ENCODE data around the gene EPN2. TPM values are rescaled to one million over a fixed set of nuclear protein-coding genes. Genes with fewer than 3 reads are reported as not detected.
A peak's percentile ranks its signal among the peaks of the same experiment; 100 is the strongest.

Gene EPN2
- total and polyA plus RNA-seq, 2 donors: 3.8 to 8.5 TPM

DNA sequence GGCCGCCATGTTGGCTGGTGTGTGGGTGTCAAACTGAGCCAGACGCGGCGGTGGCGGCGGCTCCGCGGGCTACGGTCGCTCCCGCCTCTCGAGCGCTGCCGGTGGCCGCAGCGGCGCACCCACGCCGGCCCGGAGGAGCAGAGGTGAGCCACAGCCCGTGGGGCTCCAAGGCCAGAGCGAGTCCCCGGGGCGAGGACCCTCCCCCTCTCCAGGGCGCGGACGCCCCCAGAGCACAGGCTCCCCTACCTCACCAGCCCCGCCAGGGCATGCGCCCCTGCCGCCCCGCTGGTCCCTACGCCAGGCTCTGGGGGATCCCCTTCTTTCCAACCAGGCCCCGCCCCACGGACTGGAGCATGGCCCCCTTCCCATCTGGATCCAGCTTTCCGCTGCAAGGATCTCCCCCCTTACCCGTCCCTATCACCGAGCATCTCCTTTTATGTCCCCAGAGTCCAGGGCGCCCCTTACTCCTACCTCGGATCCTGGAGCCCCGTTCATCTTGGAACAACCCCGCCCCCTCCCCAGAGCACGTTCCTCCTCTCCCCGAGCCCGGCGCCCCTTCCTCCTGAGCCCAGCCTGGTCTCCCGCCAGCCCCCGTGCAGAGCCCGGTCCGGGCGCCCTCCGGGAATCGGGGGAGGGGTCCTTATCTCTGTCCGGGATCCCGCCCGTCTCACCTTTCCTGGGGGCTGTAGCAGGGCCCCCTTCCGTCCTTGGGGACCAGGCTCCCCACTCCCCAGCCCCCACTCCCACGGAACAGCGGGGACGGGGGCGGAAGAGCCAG is 412 bp downstream of the EPN2 start:
- Histone ChIP-seq H3K4me1 (ENCODE audit: control insufficient read depth in 2 of 2, insufficient read depth in 2 of 2, low read length in 2 of 2) (no peaks in the 10 kb centered on the region), H3K9me3 (ENCODE audit: control insufficient read depth in 2 of 2, insufficient read depth in 1 of 2, low read length in 1 of 2) (no peaks in the 10 kb centered on the region), H3K4me3 (ENCODE audit: low read length in 2 of 2) (peak overlapping the region; percentile 50 to 63), H3K27me3 (ENCODE audit: control insufficient read depth in 2 of 2, insufficient read depth in 1 of 2, low read length in 1 of 2) (peaks cover 29 to 40% of the 10 kb centered on the region in 2 donors), H3K36me3 (ENCODE audit: control insufficient read depth in 2 of 2, insufficient read depth in 2 of 2, low read length in 1 of 2) (no peaks in the 10 kb centered on the region), H3K27ac (ENCODE audit: low read depth in 1 of 2, low read length in 1 of 2) (peak overlapping the region in 1 of 2 donors; percentile 42)
- 4% methylated on average over 60 of the region's 60 CpGs for WGBS
- peak in 4 of 9 donors; percentile 6 to 19 (median 10) for DNase-seq (ENCODE audit: low read depth in 6 of 9, low spot score in 9 of 9)

DNA sequence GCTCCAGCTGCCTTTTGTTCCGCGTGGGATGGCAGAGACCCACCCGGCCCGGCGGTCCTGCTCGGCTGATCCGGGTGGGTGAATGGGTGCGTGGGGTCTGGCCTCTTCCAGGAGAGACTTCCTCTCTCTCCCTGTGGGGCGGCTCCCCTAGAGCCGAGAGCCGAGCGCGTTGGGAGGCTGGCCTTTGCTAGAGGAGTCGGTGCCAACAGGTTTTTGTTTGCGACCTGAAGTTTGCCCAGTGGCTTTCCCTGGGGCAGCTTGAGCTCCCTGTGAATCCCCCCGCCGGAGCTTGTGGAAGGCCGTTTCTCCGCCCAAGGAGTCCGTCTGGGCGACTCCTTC is 970 bp downstream of the EPN2 start:
- Histone ChIP-seq H3K4me3 (ENCODE audit: low read length in 2 of 2) (peak overlapping the region; percentile 50 to 63), H3K27ac (ENCODE audit: low read depth in 1 of 2, low read length in 1 of 2) (no peak overlapping the region), H3K27me3 (ENCODE audit: control insufficient read depth in 2 of 2, insufficient read depth in 1 of 2, low read length in 1 of 2) (peaks cover 29 to 40% of the 10 kb centered on the region in 2 donors), H3K9me3 (ENCODE audit: control insufficient read depth in 2 of 2, insufficient read depth in 1 of 2, low read length in 1 of 2) (no peaks in the 10 kb centered on the region), H3K36me3 (ENCODE audit: control insufficient read depth in 2 of 2, insufficient read depth in 2 of 2, low read length in 1 of 2) (no peaks in the 10 kb centered on the region), H3K4me1 (ENCODE audit: control insufficient read depth in 2 of 2, insufficient read depth in 2 of 2, low read length in 2 of 2) (no peaks in the 10 kb centered on the region)
- DNase-seq (ENCODE audit: low read depth in 6 of 9, low spot score in 9 of 9): no peak
- 20% methylated on average over 21 of the region's 21 CpGs for WGBS

DNA sequence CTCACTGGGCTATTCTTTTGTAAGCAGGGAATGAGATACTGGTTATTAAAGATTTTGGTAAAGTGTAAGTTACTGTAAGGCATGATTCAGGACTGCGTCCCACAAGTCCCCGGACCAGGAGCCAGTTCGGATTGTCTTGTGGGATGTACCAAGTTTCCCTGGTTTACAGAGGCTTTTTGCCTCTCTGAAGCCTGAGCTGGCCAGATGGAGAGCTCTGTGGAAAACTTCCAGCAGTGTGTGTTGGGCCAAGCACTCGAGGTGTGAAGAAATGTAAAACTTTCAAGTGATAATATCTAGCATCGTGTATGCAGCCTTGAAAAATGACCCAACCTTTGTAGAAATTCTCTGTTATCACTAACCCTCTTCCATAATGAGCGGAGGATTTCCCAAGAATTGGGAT is 2.4 kb downstream of the EPN2 start:
- no peaks in the 10 kb centered on the region for H3K4me1 ChIP-seq (ENCODE audit: control insufficient read depth in 2 of 2, insufficient read depth in 2 of 2, low read length in 2 of 2)
- no peaks in the 10 kb centered on the region for H3K9me3 ChIP-seq (ENCODE audit: control insufficient read depth in 2 of 2, insufficient read depth in 1 of 2, low read length in 1 of 2)
- WGBS: 92% methylated on average over 6 of the region's 6 CpGs
- no peak for DNase-seq (ENCODE audit: low read depth in 6 of 9, low spot score in 9 of 9)
- H3K27ac ChIP-seq (ENCODE audit: low read depth in 1 of 2, low read length in 1 of 2): no peak overlapping the region
- H3K36me3 ChIP-seq (ENCODE audit: control insufficient read depth in 2 of 2, insufficient read depth in 2 of 2, low read length in 1 of 2): no peaks in the 10 kb centered on the region
- H3K4me3 ChIP-seq (ENCODE audit: low read length in 2 of 2): no peak overlapping the region
- peaks cover 29 to 40% of the 10 kb centered on the region in 2 donors for H3K27me3 ChIP-seq (ENCODE audit: control insufficient read depth in 2 of 2, insufficient read depth in 1 of 2, low read length in 1 of 2)

DNA sequence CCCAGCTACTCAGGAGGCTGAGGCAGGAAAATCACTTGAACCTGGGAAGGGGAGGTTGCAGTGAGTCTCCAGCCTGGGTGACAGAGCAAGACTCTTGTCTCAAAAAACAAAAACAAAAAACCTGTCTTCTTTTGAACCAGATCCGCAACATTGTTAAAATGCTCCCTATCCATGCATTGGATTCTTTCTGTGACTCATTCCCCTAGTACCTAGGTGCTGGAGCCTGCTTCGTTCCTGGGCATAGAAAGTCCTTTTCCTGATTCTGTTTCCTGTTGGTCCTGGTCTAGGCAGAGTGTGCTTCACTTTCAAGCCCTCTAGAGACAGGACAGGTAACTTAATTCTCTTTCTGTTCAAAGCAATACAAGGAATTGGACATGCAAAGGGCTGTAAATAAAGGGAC is 5.2 kb downstream of the EPN2 start:
- H3K27me3 ChIP-seq (ENCODE audit: control insufficient read depth in 2 of 2, insufficient read depth in 1 of 2, low read length in 1 of 2): peaks cover 29 to 42% of the 10 kb centered on the region in 2 donors
- no peak overlapping the region for H3K27ac ChIP-seq (ENCODE audit: low read depth in 1 of 2, low read length in 1 of 2)
- H3K9me3 ChIP-seq (ENCODE audit: control insufficient read depth in 2 of 2, insufficient read depth in 1 of 2, low read length in 1 of 2): no peaks in the 10 kb centered on the region
- H3K36me3 ChIP-seq (ENCODE audit: control insufficient read depth in 2 of 2, insufficient read depth in 2 of 2, low read length in 1 of 2): no peaks in the 10 kb centered on the region
- H3K4me3 ChIP-seq (ENCODE audit: low read length in 2 of 2): no peak overlapping the region
- no peak for DNase-seq (ENCODE audit: low read depth in 6 of 9, low spot score in 9 of 9)
- 82% methylated on average over 2 of the region's 2 CpGs for WGBS
- no peaks in the 10 kb centered on the region for H3K4me1 ChIP-seq (ENCODE audit: control insufficient read depth in 2 of 2, insufficient read depth in 2 of 2, low read length in 2 of 2)

DNA sequence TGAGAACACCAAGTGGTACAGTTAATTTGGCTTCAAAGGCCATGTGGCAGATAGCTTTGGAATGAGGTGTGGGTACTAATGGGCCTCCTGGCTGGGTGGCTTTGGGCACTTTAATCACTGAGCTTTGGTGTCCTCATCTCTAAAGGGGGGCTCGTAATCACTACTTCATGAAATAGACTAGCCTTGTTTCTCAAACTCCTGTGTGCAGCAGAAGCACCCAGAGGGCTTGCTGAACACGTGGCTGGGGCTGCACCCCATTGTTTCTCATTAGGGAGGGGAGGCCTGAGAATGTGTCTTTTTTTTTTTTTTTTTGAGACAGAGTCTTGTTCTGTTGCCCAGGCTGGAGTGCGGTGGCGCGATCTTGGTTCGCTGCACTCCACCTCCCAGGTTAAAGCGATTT is 5.8 kb downstream of the EPN2 start:
- peaks cover 23 to 41% of the 10 kb centered on the region in 2 donors for H3K27me3 ChIP-seq (ENCODE audit: control insufficient read depth in 2 of 2, insufficient read depth in 1 of 2, low read length in 1 of 2)
- WGBS: 94% methylated on average over 7 of the region's 7 CpGs
- no peaks in the 10 kb centered on the region for H3K36me3 ChIP-seq (ENCODE audit: control insufficient read depth in 2 of 2, insufficient read depth in 2 of 2, low read length in 1 of 2)
- no peak overlapping the region for H3K27ac ChIP-seq (ENCODE audit: low read depth in 1 of 2, low read length in 1 of 2)
- no peak overlapping the region for H3K4me3 ChIP-seq (ENCODE audit: low read length in 2 of 2)
- no peaks in the 10 kb centered on the region for H3K4me1 ChIP-seq (ENCODE audit: control insufficient read depth in 2 of 2, insufficient read depth in 2 of 2, low read length in 2 of 2)
- DNase-seq (ENCODE audit: low read depth in 6 of 9, low spot score in 9 of 9): no peak
- H3K9me3 ChIP-seq (ENCODE audit: control insufficient read depth in 2 of 2, insufficient read depth in 1 of 2, low read length in 1 of 2): no peaks in the 10 kb centered on the region

DNA sequence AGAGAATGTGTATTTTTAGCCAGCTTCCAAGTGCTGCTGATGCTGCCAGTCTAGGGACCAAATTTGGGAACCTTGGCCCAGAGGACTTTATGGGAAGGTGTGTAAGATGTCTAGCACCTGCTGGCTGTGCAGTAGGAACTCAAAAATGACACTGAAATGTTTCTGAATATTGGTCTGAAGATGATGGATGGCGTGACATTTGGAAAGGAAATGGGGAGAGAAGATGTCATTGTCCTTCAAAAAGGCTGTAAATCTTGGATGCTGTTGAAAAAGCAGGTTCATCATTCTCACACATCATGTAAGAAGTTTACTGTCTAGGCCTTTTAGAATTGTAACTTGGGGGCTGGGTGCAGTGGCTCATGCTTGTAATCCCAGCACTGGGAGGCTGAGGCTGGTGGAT is 6.7 kb downstream of the EPN2 start:
- no peaks in the 10 kb centered on the region for H3K36me3 ChIP-seq (ENCODE audit: control insufficient read depth in 2 of 2, insufficient read depth in 2 of 2, low read length in 1 of 2)
- no peaks in the 10 kb centered on the region for H3K9me3 ChIP-seq (ENCODE audit: control insufficient read depth in 2 of 2, insufficient read depth in 1 of 2, low read length in 1 of 2)
- no peak overlapping the region for H3K4me3 ChIP-seq (ENCODE audit: low read length in 2 of 2)
- peaks cover 14 to 34% of the 10 kb centered on the region in 2 donors for H3K27me3 ChIP-seq (ENCODE audit: control insufficient read depth in 2 of 2, insufficient read depth in 1 of 2, low read length in 1 of 2)
- H3K27ac ChIP-seq (ENCODE audit: low read depth in 1 of 2, low read length in 1 of 2): no peak overlapping the region
- H3K4me1 ChIP-seq (ENCODE audit: control insufficient read depth in 2 of 2, insufficient read depth in 2 of 2, low read length in 2 of 2): no peaks in the 10 kb centered on the region
- 94% methylated on average over 1 of the region's 1 CpG for WGBS
- no peak for DNase-seq (ENCODE audit: low read depth in 6 of 9, low spot score in 9 of 9)

DNA sequence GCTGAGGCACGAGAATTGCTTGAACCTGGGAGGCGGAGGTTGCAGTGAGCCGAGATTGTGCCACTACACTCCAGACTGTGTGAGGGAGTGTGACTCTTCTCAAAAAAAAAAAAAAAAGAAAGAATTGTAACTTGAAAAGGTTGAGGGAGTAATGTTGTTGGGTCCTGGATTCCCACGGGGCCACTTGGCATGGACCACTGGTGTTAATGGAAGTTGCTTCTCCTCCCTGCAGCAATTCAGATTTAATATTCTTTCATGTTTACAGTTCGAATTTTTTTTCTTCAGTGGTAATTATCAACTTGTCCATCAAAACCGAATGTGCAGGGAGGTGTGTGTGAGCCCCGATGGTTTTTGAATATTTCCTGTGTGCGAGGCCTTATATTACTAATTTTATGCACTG is 7.2 kb downstream of the EPN2 start:
- no peaks in the 10 kb centered on the region for H3K4me1 ChIP-seq (ENCODE audit: control insufficient read depth in 2 of 2, insufficient read depth in 2 of 2, low read length in 2 of 2)
- H3K4me3 ChIP-seq (ENCODE audit: low read length in 2 of 2): no peak overlapping the region
- no peak overlapping the region for H3K27ac ChIP-seq (ENCODE audit: low read depth in 1 of 2, low read length in 1 of 2)
- H3K36me3 ChIP-seq (ENCODE audit: control insufficient read depth in 2 of 2, insufficient read depth in 2 of 2, low read length in 1 of 2): no peaks in the 10 kb centered on the region
- no peaks in the 10 kb centered on the region for H3K9me3 ChIP-seq (ENCODE audit: control insufficient read depth in 2 of 2, insufficient read depth in 1 of 2, low read length in 1 of 2)
- peaks cover 9 to 33% of the 10 kb centered on the region in 2 donors for H3K27me3 ChIP-seq (ENCODE audit: control insufficient read depth in 2 of 2, insufficient read depth in 1 of 2, low read length in 1 of 2)
- DNase-seq (ENCODE audit: low read depth in 6 of 9, low spot score in 9 of 9): no peak
- 97% methylated on average over 8 of the region's 8 CpGs for WGBS

DNA sequence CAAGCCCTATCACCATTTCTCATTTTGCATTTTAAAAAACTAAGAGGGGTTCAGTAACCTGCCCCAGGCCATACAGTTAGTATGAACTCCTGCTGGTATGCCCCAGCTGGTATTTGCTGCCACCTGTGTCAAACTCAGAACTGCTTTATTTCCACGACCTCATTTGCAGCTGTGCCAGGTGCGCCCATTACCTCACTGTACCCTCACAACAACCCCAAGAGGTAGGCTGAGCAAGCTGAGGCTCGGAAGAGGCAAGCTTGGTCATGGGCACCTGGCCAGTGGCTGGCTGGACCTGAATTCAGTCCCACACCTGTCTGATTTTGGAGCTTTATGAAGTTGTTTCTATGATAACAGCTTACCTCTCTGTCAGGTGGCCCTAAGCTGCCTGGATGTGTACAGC is 7.6 kb downstream of the EPN2 start:
- no peaks in the 10 kb centered on the region for H3K4me1 ChIP-seq (ENCODE audit: control insufficient read depth in 2 of 2, insufficient read depth in 2 of 2, low read length in 2 of 2)
- H3K27ac ChIP-seq (ENCODE audit: low read depth in 1 of 2, low read length in 1 of 2): no peak overlapping the region
- no peak overlapping the region for H3K4me3 ChIP-seq (ENCODE audit: low read length in 2 of 2)
- WGBS: 61% methylated on average over 3 of the region's 3 CpGs
- DNase-seq (ENCODE audit: low read depth in 6 of 9, low spot score in 9 of 9): peak in 2 of 9 donors; percentile 4 to 16
- peaks cover 5 to 29% of the 10 kb centered on the region in 2 donors for H3K27me3 ChIP-seq (ENCODE audit: control insufficient read depth in 2 of 2, insufficient read depth in 1 of 2, low read length in 1 of 2)
- no peaks in the 10 kb centered on the region for H3K9me3 ChIP-seq (ENCODE audit: control insufficient read depth in 2 of 2, insufficient read depth in 1 of 2, low read length in 1 of 2)
- H3K36me3 ChIP-seq (ENCODE audit: control insufficient read depth in 2 of 2, insufficient read depth in 2 of 2, low read length in 1 of 2): no peaks in the 10 kb centered on the region

DNA sequence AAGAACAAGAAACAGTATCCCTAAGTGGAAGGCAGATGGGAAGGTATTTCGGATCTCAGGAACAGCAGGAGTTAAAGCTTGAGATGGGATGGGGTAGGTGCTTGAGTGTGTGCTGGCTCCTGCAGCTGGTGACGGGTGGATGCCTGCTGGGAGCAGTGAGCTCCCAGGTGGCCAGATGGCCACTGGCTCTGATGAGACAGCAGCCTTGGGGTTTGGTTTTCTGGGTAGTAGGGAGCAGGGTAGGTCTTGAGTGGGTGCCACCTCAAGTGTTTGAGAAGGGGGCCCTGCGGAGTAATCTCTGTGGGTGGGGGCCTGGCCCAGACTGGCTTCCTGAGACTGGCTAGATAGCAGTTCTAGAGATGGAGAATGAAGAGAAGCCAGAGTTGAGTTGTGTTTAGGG is 10.3 kb downstream of the EPN2 start:
- 92% methylated on average over 3 of the region's 3 CpGs for WGBS
- no peak overlapping the region for H3K27ac ChIP-seq (ENCODE audit: low read depth in 1 of 2, low read length in 1 of 2)
- H3K4me1 ChIP-seq (ENCODE audit: control insufficient read depth in 2 of 2, insufficient read depth in 2 of 2, low read length in 2 of 2): no peaks in the 10 kb centered on the region
- H3K36me3 ChIP-seq (ENCODE audit: control insufficient read depth in 2 of 2, insufficient read depth in 2 of 2, low read length in 1 of 2): no peaks in the 10 kb centered on the region
- H3K27me3 ChIP-seq (ENCODE audit: control insufficient read depth in 2 of 2, insufficient read depth in 1 of 2, low read length in 1 of 2): peaks cover 0 to 16% of the 10 kb centered on the region in 2 donors
- no peak overlapping the region for H3K4me3 ChIP-seq (ENCODE audit: low read length in 2 of 2)
- H3K9me3 ChIP-seq (ENCODE audit: control insufficient read depth in 2 of 2, insufficient read depth in 1 of 2, low read length in 1 of 2): no peaks in the 10 kb centered on the region
- no peak for DNase-seq (ENCODE audit: low read depth in 6 of 9, low spot score in 9 of 9)
